HL-60 (cell line): ENCODE measurements around the gene UNC93A.

Experiments
- DNase-seq, 2 experiments: peaks; one replicate each; pipeline ENCODE4 v3.0.0-alpha.2; 2010 to 2020; ENCODE audit warnings: low read depth in 1 of 2, low spot score in 1 of 2
- H3K27ac ChIP-seq: fragments of 250-450 bp; sonication (Bioruptor Pico); replicated peaks from 2 replicates; pipeline ENCODE4 v1.5.1; 2020; ENCODE audit warnings: mild to moderate bottlenecking, moderate library complexity
- H3K27me3 ChIP-seq: fragments of 250-450 bp; sonication (Bioruptor Pico); 2 replicates; pipeline ENCODE4 v1.5.1; 2021; ENCODE audit warnings: mild to moderate bottlenecking, moderate library complexity; ENCODE audit not compliant: insufficient read depth, poor library complexity, severe bottlenecking
- H3K4me3 ChIP-seq: replicated peaks from 2 replicates; pipeline ENCODE4 v1.5.1; 2011; ENCODE audit warnings: mild to moderate bottlenecking, control low read depth, low read length; ENCODE audit not compliant: insufficient read depth
- CTCF ChIP-seq: IDR thresholded peaks from one replicate; pipeline ENCODE4 v1.5.1; 2011; ENCODE audit warnings: low read length, control low read depth, inconsistent platforms; ENCODE audit not compliant: insufficient read depth
- GABPA ChIP-seq: IDR thresholded peaks from 2 replicates; pipeline ENCODE4 v1.6.1; 2012; ENCODE audit warnings: low read depth
- POLR2AphosphoS5 ChIP-seq: IDR thresholded peaks from 2 replicates; pipeline ENCODE4 v1.6.1; 2012; ENCODE audit warnings: low read depth
- REST ChIP-seq: IDR thresholded peaks from 2 replicates; pipeline ENCODE4 v1.6.1; 2012; ENCODE audit warnings: low read depth; ENCODE audit not compliant: insufficient replicate concordance
- SPI1 ChIP-seq: IDR thresholded peaks from 2 replicates; pipeline ENCODE4 v1.6.1; 2012; ENCODE audit warnings: low read depth, mild to moderate bottlenecking, borderline replicate concordance

UNC93A gene

GRCh38 chr6:167342879-167343610, 51.9 kb downstream of the UNC93A start:
- Histone ChIP-seq H3K4me3 (no peak overlapping the region), H3K27me3 (peaks cover 4% of the 10 kb centered on the region), H3K27ac (no peak overlapping the region)
- no peak for DNase-seq
- TF ChIP-seq REST = no peak
- no peak for TF ChIP-seq GABPA
- no peak for TF ChIP-seq CTCF
- no peak for TF ChIP-seq SPI1
- TF ChIP-seq POLR2AphosphoS5 = no peak

- DNase-seq = no peak
- Histone ChIP-seq H3K4me3 (no peak overlapping the region), H3K27ac (no peak overlapping the region), H3K27me3 (peaks cover 11% of the 10 kb centered on the region)
- TF ChIP-seq SPI1 (no peak), REST (no peak), GABPA (no peak), POLR2AphosphoS5 (no peak), CTCF (no peak)
These were observed 54.2 kb downstream of the UNC93A start for GRCh38 chr6:167345348-167345747.

GRCh38 chr6:167345960-167346359, 54.8 kb downstream of the UNC93A start:
- H3K27me3 ChIP-seq = peaks cover 16% of the 10 kb centered on the region
- no peak overlapping the region for H3K4me3 ChIP-seq
- no peak for TF ChIP-seq SPI1
- no peak for TF ChIP-seq CTCF
- TF ChIP-seq GABPA = no peak
- DNase-seq = no peak
- no peak overlapping the region for H3K27ac ChIP-seq

GRCh38 chr6:167347226-167347625, 56.1 kb downstream of the UNC93A start:
- Histone ChIP-seq H3K4me3 (no peak overlapping the region), H3K27ac (no peak overlapping the region), H3K27me3 (peaks cover 21% of the 10 kb centered on the region)
- DNase-seq = no peak
- TF ChIP-seq SPI1 (no peak), REST (no peak), CTCF (no peak), GABPA (no peak), POLR2AphosphoS5 (no peak)
